NCI-H526 treated with DMSO at 0.1 percent for 48 hours (cell line): ENCODE measurements around the gene STK32B.
"Not testable (repeated sequence)": the region's sequence is repeated elsewhere in the genome, so short reads cannot be mapped to it uniquely, and the experiment has no call there.

Experiments
- DNase-seq: peaks from one replicate; lab custom pipeline; 2025; lab: John Stamatoyannopoulos, UW

Gene STK32B

DNA sequence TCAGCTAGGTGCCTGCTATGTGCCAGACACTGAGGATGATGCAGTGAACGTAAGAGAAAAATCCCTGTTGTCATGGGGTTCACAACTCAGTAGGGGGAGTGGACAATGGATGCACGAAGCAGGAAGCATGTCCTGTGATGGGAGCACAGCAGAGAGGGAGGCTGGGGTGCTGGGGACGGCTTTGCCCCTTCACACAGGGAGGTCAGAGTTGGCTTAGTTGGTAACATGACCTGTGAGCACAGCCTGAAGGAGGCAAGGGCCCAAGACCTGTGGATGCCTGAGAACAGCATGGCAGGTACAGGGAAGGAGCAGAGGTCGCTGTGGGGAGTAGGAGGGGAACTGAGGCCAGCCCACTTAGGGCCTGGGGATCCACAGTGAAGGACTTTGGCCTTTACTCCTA, 109.4 kb downstream of the STK32B start:
- DNase-seq: no peak

DNA sequence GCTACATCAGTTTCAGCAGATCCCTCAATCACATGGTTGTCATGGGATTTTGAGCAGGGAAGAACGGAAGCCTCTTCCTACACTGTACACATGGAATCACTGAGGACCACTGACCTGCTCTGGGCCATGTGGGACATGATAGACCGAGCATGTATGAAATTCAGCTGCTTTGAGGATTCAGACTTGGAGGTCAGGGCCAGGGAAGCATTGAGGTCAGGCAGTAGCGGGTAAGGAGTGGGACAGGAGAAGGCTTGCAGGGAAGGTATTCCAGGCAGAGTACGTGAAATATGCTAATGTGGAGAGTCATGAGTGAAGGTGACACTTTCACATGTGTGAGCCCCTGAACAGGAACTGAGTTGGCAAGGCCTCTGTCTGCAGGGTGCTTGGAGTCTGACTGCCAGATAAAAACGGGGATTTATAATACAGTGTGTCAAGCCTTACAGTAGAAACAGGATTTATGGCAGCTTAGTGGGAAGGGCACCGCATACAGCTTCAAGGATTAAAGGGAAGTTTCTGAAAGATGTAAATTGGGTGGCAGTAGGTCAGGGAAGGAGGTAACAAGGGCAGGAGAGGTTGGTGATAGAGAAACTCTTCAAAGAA, 111.7 kb downstream of the STK32B start:
- DNase-seq: no peak

DNA sequence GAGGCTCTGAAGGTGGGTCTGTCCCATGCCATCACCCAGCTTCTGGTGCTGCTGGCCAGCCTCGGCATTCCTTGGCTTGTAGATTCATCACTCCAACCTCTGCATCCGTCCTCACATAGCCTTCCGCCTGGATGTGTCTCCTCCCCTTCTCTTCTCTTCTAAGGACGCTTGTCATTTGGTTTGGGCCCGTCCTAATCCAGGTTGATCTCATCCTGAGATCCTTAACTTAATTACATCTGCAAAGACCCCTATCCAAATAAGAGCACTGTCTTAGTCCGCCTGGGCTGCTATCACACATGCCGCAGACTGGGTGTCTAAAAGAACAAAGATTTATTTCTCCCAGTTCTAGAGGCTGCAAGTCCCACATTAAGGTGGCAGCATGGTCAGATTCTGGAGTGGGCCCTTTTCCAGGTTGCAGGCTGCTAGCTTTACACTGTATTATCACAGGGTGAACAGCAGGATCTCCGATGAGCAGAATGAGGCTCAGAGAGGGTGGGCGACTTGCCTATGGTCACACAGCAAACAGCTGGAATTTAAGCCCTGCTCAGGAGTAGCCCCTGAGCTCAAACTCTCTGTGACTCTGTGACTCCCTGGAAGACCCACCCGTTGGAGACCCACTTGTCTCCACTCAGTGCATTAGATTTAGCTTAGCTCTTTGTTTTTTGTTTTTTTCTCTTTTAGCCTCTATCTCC, 113.1 kb downstream of the STK32B start:
- no peak for DNase-seq

DNA sequence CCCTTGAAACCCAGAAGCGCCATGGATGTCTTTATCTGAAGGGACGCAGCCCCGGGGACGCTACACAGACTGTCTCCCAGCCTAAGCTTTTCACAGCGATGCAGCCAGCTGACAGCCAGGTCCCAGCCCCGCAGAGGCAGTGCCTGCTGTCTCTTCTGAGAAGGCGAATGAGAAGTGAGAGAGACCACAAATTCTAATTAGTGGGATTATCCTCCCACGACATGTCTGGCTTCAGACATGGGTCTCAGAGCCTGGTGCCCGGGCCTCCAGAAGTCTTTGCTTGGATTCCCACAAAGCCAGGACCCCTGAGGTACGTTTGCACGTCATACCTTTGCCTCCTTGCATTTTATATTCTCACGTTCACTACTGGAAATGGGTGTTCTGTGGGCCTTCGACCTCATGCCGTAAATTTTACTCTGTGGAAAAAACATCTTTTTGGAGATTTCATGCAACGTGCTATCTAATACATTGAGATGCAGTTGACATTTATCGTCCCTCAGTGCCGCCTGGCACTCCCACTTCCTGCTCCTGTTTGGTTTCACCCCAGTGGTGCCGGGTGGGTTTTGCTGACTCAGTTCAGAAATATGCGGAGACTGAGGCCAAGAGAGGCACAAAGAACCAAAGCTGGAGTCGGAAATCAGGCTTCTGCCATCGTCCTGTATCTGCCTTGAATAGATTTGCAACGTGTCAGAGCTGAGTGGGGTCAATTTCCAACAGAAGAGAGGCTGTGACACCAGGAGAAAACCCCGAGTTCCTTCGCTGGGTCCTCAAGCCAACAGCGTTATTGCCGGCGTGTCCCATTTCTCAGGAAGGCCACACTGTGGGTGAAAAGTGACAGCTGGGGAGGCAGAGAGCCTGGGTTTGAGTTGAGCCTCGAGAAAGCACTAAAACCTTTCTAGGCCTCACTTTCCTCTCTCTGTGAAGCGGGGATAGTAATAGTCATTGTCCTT, 114.4 kb downstream of the STK32B start:
- DNase-seq: peak; percentile 66

DNA sequence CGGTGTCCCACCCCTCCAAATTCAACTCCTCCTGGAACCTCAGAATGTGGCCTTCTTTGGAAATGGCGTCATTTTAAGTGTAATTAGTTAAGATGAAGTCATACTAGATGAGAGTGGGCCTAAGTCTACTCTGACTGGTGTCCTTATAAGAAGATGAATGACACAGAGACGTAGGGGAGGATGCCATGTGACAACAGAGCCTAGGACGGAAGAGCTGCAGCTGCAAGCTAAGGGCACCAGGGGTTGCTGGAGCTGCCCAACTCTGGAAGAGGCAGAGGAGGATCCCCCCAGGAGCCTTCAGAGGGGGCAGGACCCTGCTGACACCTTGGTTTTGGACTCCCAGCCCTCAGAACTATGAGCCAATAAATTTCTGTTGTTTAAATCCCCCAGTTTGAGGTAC, 115.1 kb downstream of the STK32B start:
- no peak for DNase-seq

DNA sequence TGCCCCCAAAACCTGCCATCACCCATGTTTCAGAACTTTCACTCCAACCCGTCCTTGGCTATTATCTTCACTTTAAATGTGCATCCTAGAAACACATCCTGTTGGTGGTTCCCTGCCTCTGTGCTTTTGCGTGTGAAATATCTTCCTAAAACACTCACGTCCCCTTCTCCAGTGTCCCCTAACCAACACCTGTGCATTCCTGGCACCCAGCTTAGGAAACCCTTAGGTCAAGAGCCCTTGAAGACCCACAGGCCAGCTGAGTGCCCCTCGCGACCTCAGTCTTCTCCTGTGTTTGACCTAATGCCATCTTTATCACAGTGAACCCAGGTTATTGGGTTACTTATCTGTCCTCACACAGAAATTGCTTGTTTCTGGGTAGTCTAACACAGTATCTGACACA, 117.6 kb downstream of the STK32B start:
- no peak for DNase-seq

DNA sequence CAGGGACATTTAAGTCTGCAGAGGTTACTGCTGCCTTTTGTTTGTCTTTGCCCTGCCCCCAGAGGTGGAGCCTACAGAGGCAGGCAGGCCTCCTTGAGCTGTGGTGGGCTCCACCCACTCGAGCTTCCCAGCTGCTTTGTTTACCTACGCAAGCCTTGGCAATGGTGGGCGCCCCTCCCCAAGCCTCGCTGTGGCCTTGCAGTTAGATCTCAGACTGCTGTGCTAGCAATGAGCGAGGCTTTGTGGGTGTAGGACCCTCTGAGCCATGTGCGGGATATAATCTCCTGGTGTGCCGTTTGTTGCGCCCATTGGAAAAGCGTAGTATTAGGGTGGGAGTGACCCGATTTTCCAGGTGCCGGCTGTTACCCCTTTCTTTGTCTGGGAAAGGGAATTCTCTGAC, 124.6 kb downstream of the STK32B start:
- DNase-seq: not testable (repeated sequence)

DNA sequence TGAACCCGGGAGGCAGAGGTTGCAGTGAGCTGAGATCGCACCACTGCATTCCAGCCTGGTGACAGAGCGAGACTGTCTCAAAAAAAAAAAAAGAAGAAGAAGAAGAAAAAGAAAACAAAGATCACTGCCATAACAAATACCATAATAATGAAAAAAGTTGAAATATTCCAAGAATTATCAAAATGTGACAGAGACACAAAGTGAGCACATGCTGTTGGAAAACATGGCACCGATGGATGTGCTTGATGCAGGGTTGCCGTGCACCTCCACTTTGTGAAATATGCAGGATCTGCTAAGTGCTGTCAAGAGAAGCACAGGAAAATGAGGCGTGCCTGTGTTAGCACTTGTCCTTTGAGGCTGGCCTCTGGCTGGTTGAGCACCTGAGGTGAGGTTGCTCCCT, 133.3 kb downstream of the STK32B start:
- DNase-seq: no peak

DNA sequence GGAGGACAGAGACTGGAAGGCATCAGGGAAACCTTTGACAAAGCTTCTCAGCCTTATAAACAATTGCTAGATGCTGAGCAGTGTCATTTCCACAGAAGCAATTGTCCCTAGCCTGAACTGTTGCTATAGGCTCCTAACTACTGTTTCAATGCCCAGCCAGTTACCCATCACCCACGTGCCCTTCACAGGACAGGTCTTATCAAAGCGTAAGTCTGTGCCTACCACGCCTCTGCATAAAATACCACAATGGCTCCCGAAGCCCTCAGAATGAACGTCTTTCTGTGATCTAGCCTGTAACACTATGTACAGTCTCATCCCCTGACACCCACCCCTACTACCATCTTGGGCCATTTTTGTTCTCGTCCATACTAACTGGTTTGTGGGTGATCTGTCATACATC, 134.3 kb downstream of the STK32B start:
- DNase-seq: no peak

DNA sequence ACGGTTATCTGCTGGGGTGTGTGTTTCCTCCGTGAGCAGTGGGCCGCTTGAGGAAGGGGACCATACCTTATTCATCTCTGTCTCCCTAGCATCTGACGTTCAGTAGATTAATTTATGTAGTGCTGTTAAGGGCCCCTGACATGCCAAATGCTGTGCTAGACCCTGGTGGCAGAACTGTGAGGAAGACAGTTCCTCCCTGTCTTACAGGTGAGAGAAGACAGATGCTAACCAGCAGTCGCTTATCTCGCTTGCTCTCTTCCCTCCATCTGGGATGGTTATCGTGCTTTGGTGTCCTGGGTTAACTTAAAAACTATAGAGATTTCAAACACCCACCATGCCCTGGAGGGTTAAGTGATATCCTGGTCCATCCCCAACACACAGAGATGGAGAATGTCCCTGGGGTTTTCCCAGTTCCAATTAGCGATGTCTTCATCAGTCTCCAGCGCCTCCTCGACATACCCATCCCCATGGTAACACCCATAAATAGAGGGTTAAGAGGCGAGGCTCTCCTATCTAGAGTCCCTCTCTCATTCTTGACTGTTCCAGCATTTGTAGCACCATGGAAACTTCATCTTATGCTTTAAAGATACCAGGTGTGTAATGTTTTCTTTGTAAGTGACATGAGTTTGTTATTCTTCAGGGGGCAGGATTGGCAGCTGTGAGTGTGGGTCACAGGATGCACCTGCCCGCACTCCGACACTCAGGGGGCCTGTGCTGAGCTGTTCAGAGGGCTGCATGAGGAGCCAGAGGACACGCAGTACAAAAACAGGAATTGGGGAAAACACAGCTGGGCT, 135.2 kb downstream of the STK32B start:
- DNase-seq: no peak

DNA sequence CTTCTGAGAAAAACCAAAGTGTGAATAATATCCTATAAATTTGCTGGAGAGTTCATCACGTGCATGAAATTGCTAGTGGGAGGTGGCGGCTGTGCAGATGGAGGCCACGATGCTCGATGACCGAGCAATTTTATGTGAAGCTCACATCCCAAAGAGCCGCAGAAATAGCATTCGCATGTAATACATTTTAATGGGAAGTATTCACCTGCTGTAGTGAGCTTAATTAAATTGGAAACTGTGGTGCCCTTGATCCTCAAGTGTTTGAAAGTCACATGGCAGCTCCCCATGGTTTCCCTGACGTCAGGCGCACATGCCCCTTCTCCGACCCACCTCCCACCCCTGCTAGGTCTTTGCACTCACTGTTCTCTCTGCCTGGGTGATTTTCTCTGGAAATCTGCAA, 136.8 kb downstream of the STK32B start:
- no peak for DNase-seq

DNA sequence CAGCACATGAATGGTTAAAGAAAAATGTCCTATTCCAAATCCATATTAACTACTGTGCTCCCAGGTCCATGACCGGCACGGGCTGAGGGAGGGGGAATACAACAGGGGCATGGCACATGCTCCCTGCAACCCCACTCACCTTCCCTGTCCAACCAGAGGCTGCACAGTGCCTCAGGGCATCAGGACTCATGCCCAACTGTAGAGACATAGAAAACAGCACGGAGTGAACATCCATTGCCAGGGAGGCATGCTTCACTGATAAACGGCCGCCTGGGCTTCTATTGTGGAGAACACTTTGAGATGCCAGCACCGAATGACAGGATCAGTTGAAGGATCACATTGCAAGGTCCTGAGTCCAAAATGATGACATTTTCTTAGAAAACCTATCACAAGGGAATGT, 140.6 kb downstream of the STK32B start:
- no peak for DNase-seq

DNA sequence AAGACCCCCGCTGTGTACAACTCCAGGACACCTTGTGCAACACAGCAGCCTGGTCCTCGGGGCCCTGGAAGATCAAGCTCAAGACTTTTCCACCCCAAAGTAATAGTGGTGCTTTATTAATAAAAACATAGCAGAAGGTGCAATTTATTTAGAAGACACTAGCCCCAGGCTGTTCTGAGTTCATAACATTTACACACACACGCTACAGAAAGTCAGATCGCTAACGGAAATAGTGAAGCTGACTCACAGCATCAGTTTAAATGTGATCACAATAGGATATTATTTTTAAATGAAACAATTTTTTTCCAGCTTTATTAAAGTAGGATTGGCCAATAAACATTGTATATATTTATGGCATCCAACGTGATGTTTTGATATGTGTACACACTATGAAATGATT, 141.0 kb downstream of the STK32B start:
- no peak for DNase-seq

DNA sequence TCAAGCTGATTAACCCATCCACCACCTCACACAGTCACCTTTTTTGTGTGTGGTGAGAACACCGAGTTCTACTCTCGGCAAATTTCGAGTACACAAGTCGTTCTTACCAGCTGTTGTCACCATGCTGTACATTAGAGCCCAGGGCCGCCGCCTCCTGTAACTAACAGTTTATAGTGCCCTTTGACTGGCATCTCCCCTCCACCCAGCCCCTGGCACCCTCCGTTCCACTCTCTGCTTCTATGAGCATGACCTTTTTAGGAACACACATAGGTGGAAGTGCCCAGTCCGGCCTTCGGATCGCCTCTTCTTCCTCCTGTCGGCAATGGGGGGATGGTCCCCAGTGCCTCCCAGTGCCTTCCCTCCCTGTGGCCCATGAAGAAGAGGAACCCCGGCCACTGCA, 141.4 kb downstream of the STK32B start:
- no peak for DNase-seq

DNA sequence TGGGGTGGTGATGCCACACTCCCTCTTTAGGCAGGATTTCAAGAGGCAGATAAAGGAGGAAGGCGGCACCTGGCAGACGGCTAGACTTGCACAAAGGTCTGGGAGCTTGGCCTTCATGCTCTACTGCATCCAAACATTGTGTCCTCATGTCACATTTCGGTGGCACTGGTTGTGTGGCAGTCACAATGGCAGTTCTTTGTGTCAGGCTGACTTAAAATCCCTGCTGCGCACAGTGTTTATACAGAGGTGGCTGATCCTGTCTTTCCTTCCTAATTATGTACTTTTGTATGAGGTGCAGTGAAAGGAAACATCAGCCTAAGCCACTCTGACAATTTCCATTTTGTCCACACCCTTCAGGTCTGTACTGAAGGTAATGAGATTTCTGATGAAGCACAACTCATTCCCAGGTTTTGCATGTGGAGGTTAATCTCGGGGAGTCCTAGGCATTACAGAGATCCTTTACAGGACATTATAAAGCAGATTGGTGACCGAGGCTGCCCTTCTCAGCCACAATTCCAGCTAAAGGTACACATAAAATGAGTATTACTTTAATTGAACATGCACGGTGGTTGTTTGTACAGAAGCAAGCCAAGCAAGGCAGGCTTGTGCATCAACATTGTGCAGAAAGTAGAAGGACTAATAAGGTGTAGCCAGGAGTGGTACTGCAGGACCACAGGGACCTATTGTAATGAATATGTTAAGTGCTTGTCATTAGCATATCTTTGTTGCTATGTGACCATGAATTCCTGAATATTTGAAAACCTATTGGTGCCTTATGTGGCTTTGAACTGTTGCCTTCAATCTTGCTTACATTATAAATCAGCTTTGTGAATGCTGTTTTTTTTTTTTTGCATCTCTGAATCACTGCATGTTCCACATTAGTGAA, 147.6 kb downstream of the STK32B start:
- DNase-seq: peak; percentile 78

DNA sequence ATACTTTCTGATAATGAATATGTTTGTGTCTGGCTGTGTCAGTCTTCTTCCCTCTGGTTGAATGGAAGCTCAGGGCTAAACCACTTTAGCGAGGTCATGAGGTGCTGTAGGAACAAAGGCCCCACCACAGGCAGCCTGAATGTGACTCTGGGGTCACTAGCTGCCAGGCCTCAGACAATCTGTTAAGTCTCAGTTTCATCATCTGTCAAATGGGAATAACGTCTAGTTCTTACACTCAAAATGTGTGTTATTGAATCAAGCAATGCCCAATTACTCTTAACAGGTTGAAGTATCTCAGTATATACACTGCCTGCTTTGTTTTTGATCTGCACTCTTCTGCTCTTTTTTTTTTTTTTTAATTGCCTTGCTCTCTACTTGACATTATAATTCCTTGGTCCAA, 148.6 kb downstream of the STK32B start:
- no peak for DNase-seq

DNA sequence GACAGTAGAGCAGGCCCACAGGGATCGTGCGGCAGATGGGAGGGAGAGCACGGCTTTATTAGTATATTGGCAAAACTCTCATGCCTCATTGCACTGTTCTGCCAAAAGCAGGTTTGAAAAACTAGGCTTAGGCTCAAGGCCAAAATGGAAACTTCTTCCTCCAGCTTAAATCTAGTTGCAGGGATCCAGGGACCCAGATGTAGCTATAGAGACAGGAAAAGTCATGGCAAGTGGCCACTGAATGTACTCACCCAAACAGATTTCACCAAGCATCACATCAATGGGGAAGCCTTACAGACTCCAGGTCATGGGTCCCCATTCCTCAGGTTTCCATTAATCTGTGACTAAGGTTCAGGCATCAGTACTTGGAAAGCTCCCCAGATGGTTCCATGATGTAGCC, 149.2 kb downstream of the STK32B start:
- no peak for DNase-seq

DNA sequence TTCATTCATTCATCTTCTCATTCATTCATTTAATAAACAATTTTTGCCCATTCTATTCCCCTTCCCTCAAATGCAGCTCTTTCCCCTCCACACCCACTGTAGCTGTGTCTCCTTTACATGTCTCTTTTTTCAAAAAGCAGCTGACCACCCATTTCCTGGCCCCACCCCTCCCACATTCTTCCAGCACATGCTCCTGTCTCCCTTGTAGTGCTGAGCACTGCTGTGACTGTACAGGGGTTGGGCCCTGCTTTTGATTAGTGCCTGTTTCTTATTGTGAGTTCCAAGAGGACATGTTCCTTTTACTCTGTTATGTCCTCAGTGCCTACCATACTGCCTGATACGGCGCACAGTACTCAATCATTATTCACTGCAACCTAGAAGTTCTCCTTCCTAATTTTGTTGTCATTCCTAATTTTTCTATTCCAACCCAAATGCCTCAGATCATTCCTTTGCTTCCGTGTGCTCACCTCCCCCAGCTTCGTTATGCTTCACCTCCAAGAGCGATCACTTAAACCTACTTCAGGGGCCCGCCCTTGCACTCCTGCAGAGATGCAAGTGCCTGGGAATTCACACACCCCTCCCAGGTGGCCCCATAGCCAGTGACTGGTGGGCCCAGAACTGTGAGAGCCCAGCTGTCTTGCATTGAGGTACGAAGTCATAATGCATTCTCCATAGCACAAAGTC, 152.2 kb downstream of the STK32B start:
- DNase-seq: no peak

DNA sequence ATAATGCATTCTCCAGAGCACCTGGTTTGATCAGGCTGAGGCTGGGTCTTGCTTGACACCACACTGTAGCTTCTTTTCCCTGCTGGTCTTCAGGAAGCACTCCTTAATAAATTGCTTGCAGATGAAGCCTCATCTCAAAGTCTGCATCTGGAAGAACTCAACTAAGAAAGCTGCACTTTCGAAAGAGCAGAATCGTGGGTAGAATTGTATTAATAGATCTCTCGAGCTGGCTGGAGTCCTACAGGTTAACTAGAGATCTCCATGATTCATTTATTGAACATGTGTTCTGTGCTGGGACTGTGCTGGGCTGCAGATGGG, 152.7 kb downstream of the STK32B start:
- no peak for DNase-seq

DNA sequence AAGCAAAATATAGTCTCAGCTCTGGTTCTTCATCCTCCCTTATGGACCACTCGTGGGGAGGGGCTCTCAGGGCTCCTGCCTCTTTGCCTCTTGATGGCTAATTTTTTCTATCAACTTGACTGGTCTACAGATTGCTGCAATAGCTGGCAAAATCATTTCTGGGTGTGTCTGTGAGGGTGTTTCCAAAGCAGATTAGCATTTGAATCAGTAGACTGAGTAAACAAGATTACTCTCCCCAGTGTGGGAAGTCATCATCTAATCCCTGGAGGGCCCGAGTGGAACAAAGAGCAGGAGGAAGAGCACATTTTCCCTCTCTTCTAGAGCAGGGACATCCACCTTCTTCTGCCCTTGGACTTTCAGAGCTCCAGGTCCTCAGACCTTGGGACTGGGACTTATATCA, 153.5 kb downstream of the STK32B start:
- no peak for DNase-seq
